HG03175 (cell line): ENCODE data around the gene C1orf35.
A peak's percentile ranks its signal among the peaks of the same experiment; 100 is the strongest.

Experiments
- ATAC-seq: cut with Tn5 transposase; IDR thresholded peaks from one replicate; pipeline ENCODE4 v1.9.1; 2021; ENCODE audit warnings: mild to moderate bottlenecking, moderate library complexity; ENCODE audit not compliant: unreplicated experiment

The C1orf35 gene

DNA sequence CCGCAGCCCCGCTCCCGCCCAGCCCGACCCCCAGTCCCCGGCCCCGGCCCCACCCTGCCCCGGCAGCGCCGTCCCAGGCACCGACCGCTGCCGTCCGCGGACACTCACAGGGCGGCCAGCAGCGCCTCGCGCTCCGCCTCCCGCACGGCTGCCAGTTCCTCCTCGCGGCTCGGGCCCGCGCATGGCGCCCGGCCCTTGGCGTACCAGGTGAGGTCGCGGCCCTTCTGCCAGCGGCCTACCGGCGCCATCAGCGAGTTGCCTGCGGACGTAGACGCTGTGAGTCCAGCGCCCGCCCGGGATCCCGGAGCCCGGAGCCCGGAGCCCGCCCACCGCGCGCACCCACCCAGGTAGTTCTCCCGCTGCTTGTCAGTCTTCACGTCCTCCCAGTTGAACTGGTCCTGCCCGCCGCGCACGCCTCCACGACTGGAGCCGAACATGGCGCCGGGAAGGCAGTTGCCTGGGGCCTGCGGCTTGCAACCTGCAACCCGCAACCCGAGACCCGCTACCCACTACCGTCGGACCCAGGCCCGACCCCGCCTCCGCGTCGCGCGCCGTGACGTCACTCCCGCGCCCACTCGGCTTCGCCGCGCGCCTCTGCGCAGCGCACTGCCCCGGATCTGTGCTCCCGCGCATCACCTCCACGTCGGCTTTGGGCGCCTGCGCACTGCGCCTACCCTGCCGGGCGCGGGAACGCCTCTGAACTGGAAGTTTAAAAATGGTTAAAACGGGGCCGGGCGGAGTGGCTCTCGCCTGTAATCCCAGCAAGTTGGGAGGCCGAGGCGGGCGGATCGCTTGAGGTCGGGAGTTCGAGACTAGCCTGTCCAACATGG lies at the start of gene C1orf35:
Gene C1orf35, minus strand, starts transcription at position 535 of the 830 bp plus-strand sequence. Its CDS starts 98 bp downstream, at position 437.
- ATAC-seq: peak; percentile 80

DNA sequence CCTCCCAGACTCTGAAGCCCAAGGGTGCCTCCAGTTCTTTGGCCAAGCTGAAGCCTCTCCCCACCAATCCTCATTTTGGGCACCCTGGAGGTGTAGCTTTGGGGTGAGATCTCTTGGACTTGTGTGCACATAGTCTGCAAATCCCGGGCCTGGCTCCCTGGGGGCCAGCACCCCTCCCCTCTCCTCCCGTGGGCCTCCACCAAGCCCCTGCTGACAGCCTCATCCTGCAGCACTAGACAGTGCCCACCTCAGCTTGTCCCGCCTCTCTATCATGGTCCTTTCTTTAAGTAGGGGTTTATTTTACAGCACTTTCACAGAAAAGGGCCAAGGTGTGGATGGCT lies 49.8 kb upstream of the C1orf35 start:
- ATAC-seq: no peak

GRCh38 chr1:228152097-228152917 lies 49.2 kb upstream of the C1orf35 start:
- no peak for ATAC-seq

DNA sequence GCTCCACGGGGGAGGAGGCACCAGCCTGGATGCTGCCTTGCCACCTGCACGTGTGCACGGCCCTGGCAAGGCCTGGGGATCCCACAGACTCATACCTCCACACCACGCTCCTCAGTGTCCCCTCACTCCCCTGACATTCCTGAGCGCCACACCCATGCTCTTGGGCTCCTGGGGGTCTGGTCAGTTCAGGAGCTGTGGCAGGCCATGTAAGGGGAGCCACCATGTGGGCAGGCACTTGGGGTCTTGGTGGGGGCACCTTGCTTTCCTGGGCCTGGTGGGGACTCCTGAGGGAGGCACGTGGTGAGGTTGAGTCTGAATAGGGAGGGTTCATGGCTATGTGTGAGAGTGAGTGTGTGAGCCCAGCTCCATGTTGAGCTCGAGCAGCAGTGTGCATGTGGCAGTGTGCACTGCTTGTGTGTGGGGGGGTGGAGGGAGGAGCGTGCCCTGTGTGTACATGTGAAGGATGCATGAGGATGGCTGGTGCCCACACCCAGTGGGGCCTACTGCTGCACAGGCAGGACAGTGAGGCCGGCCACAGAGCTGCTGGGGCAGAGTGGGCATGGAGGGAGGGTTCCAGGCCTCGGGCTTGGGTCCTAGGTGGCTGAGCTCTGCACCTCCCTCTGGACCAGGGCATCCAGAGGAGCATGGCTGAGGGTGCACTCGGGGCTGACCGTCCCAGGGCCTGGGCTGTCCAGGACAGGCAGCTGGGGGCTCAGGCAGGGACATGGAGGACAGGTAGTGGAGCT lies 48.2 kb upstream of the C1orf35 start:
- no peak for ATAC-seq

DNA sequence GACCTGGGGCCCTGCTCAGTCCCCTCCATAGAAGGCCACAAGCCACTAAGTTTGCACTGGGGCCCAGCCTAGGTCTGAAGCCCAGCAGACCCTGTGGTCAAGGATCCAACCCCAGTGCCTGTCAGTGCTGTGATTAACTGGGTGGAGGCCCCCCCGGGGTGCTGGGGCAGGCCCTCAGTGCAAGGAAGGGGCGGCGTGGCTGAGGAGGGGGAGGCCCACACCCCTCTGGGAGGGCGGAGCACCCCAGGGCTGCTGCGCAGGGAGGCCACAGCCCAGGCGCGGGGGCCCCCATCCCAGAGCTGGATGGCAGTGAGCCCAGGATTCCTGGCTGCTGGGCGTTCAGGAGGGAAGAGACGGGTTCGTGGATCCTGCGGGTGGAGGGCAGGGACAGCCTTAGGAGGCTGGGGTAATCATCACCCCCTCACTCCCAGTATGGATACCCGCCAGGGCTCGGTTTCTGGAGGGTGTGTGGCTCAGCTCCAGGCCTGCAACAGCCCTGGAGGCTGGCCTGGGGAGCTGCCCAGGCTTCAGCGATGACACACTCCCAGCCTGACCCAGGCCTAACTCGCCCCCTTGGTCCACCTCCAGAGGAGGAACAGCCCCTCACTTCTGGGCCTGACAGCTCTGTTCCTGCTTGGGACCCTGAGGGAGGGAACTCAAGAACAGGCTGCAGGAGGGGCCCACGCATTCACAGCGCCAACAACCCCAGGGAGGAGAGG lies 47.5 kb upstream of the C1orf35 start:
- no peak for ATAC-seq

- no peak for ATAC-seq
These were observed 47.0 kb upstream of the C1orf35 start for GRCh38 chr1:228150120-228150460.

DNA sequence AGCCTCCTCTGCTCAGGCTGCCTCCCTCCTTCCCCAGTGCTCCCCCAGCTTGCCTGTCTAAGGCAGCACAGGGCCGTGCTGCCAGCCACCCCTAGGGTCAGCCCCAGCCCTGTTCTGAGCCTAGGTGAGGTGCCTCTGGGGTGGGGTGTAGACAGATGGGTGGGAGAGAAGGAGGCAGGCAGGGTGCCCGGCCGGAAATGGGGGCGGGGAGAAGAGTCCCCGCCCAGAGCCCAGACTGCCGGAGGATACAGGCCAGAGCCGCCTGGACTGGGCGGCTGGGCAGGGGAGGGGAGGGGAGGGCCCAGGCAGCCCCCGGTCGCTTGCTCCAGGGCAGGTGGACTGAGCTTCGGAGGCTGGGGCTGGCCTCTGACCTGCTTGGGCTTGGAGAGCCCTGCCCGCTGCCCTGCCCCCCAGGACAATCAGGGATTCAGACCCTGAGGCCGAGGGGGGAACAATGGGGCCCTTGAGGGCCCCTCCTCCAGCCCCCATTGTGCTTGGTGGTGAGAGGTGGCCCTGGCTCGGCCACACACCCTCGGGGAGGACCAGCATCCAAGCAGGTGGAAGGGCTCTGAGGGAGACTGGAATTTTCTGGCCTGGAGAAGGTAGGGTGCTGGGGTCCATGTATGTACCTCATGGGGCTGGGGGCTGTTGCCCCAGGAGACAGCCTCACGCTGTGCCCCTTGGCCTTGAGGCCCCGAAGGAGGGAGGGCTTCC lies 46.4 kb upstream of the C1orf35 start, which contains the start of gene GJC2:
Gene GJC2, plus strand, starts transcription at position 525 of the 714 bp plus-strand sequence. CDS start 7,829 bp downstream, outside the sequence.
- ATAC-seq: no peak

- ATAC-seq: no peak
These were observed 45.8 kb upstream of the C1orf35 start for GRCh38 chr1:228148935-228149405.

DNA sequence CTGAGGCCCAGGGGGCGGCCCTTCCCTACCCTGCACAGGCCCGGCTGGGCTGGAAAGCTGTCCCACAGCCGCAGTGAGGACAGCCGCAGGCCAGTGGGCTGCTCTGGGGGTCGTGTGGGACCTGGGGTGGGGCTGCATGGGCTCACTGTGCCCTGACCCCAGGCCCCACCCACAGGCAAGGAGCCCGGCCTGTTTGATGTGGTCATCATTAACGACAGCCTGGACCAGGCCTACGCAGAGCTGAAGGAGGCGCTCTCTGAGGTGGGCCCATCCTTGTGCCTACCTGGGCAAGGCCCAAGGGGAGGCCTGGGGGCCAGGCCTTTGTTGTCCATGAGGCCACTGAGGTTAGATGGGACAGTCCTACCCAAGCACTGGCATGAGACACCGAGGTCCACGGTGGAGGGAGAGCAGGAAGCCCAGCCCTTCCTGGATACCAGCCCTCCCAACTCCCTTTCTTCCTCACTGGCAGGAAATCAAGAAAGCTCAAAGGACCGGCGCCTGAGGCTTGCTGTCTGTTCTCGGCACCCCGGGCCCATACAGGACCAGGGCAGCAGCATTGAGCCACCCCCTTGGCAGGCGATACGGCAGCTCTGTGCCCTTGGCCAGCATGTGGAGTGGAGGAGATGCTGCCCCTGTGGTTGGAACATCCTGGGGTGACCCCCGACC lies 45.2 kb upstream of the C1orf35 start:
- ATAC-seq: no peak

DNA sequence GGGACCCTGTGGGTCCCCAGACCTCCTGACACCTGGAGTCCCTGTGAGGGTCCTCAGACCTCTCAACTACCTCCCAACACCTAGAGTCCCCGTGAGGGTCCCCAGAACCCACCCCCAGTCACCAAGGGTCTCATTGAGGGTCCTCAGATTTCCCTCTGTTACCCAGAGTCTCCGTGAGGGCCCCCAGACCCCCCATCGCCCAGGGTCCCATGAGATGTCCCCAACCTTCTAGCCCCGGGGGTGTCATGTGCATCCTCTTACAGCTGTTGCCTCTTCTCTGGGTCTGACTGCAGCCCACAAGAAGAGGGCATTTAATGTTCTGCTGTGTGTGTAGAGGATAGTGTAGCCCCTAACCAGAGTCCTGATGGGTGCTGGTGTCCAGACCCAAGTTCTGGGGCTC lies 44.6 kb upstream of the C1orf35 start:
- ATAC-seq: no peak

DNA sequence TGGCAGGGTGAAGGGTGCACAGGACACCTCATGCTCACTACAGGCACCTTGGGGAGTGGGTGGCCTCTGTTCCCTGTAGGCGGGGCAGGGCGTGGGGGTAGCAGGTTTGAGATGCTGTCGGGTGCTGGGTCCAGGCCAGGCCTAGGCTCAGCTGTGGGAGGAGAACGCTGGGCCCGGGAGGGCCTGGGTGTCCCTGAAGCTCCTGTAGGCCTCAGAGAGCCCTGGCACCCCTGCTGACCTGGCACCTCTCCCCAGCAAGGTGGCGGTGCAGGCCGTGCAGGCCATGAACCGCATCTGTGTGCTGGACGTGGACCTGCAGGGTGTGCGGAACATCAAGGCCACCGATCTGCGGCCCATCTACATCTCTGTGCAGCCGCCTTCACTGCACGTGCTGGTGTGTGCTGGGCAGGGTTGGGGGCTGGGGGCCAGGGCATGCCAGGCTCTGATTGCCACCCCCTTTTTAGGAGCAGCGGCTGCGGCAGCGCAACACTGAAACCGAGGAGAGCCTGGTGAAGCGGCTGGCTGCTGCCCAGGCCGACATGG lies 44.1 kb upstream of the C1orf35 start:
- no peak for ATAC-seq

- no peak for ATAC-seq
These were observed 43.5 kb upstream of the C1orf35 start for GRCh38 chr1:228146417-228147150.

DNA sequence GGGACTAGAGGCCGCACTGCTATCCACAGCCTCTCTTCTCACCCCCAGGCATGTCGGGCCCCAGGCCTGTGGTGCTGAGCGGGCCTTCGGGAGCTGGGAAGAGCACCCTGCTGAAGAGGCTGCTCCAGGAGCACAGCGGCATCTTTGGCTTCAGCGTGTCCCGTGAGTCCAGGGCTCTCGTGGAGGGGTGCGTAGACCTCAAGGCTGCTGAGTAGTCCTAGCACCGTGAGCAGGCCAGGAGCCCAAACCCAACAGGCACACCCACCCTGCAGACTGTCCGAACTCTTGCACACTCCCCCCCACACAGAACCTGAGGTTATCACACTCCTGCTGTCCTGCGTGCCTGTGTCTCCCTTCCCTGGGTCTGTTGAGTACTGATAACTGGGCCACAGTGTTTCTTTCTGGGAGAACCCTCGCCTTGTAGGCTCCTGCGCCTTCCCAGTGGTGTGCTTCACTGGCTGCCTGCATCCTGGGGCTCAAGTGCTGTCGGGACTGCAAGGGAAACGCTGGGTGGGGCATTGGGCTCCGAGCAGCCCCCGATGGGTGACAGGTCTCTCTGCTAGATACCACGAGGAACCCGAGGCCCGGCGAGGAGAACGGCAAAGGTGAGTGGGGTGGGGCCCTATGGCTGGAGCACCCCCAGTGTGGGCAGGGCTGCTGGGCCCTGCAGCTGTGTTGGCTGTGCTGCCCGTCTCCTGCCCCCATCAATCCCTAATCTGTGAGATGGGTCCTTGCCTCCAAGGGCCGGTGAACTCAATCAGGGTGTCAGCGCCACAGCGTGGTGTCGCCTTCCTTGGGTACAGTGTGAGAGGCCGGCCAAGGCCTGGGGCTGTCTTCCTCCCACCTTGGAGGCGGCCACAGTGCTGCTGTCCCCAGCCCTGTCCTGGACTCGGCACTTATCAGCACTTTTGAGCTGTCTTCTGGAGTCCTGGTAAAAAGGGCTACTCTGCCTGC lies 42.6 kb upstream of the C1orf35 start:
- no peak for ATAC-seq

GRCh38 chr1:228144993-228145343 lies 41.8 kb upstream of the C1orf35 start:
- no peak for ATAC-seq

DNA sequence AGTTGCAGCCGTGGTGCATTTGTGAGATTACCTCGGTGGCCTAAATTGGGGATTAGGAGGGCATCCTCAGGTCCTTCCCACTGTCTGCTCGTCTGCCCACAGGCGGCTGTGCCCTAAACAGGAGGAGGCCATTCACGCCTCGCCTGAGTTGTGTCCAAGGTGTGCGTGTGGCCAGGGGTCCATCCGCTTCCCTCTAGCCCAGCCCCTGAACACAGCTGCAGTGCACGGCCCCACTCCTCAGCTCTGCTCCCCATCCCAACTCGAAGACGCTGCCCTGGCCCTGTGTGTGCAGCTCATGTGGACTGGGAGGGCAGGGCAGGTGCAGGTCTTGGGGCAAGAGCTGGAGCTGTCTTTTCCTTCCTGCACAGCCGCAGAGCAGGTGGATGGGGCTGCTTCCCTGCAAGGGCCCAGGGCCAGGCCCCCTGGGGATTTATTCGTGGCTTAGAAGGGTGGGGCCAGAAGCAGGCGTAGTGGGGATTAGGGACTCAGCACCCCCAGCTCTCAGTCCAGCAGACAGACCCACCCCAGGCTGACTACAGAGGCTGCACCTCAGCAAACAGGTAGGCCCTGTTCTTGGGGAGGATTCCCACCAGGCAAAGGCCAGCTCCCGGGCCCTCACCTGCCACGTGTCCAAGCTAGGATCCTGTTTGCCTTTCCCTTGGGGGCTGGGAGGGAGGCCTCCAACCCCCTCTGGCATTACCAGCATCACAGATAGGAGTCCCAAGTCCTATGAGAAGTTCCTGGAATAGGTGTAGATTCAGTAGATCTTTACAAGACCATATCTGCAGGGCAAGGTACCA lies 41.3 kb upstream of the C1orf35 start:
- no peak for ATAC-seq

DNA sequence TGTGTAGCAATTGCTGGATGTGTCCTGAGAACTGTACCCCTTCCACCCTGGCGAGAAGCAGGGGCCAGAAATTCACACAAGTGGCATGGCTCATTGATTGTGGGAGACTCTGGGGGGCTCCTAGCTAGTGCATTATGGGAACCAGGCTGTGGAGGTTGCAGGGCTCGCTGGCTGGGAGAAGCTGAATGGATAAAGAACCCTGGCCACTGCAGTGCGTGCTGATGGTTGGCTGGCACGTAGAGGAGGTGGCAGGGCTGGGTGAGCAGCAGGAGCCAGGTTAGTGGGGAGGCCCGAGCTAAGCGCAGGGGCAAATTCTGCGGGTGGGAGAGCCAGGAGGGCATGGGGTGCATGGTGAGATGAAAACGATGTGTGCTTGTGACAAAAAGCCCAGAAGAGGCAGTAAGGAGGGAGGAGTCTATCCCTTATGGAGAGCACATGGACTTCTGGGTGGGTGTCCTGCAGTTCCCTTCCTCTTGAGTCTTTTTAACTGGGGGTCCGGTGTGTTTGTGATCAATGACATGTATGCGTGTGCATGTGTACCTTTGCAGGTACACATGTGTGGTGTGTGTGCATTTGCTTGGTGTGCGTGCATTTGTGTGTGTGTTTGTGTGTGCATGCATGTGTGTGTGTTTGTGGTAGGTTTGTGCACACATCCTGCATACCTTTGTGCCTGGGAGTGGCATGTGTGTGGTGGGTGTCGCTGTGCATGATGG lies 40.5 kb upstream of the C1orf35 start:
- ATAC-seq: no peak
